A549 (cell line): ENCODE measurements around the gene MTG2. TPM values are rescaled to one million over a fixed set of nuclear protein-coding genes. Genes with fewer than 3 reads are reported as not detected.
A peak's percentile ranks its signal among the peaks of the same experiment; 100 is the strongest.

ENCODE experiments used
- ATAC-seq, 2 experiments: fragments of 200-7000 bp in 1 of 2; fragments of >200 bp in 1 of 2; cut with Nextera tagmentation in 1 of 2; cut with Tn5 transposase in 1 of 2; 3 replicates each; pipeline versions ENCODE4 v1.8.0 to v1.9.1; 2018 to 2020; ENCODE audit warnings: mild to moderate bottlenecking in 1 of 2, moderate library complexity in 1 of 2
- CTCF ChIA-PET: fragments of 300-600 bp; sonication (Branson Sonifier 250); formaldehyde crosslinking; extraction: SDS; loops from one replicate; lab custom pipeline; 2021; ENCODE audit warnings: antibody characterized with exemption, inconsistent platforms; lab: Yijun Ruan, JAX
- POLR2A ChIA-PET: fragments of 350-600 bp; formaldehyde crosslinking; extraction: SDS; loops from one replicate; lab custom pipeline; 2021; ENCODE audit warnings: antibody characterized with exemption, inconsistent platforms; lab: Yijun Ruan, JAX
- DNase-seq, 2 experiments: peaks; one replicate each; pipeline versions ENCODE4 v3.0.0 to v3.0.0-alpha.2; 2011 to 2016; ENCODE audit warnings: low read depth in 1 of 2, low spot score in 1 of 2
- FAIRE-seq: peaks from 2 replicates; lab custom pipeline; 2011; peaks lifted over from hg19 to GRCh38; lab: Jason Lieb, UNC
- H3K27ac ChIP-seq, 2 experiments: fragments of >200 bp; sonication (Bioruptor Twin); formaldehyde crosslinking; 3 replicates each; pipeline ENCODE4 v1.5.1; 2016 to 2017
- H3K4me1 ChIP-seq: fragments of >200 bp; sonication (Bioruptor Twin); formaldehyde crosslinking; 3 replicates; pipeline ENCODE4 v1.6.1; 2016
- H3K4me2 ChIP-seq: fragments of >200 bp; sonication (Bioruptor Twin); formaldehyde crosslinking; 3 replicates; pipeline ENCODE4 v1.6.1; 2016
- H3K4me3 ChIP-seq: fragments of >200 bp; sonication (Bioruptor Twin); formaldehyde crosslinking; 3 replicates; pipeline ENCODE4 v1.5.1; 2016
- H3K9me3 ChIP-seq: fragments of >200 bp; sonication (Bioruptor Twin); formaldehyde crosslinking; 3 replicates; pipeline ENCODE4 v1.6.1; 2016
- CBX8 ChIP-seq: fragments of 200-600 bp; sonication (generic); IDR thresholded peaks from 2 replicates; pipeline ENCODE4 v1.6.1; 2016
- CEBPB ChIP-seq, 2 experiments: fragments of >200 bp in 1 of 2; sonication (Bioruptor Twin) in 1 of 2; formaldehyde crosslinking in 1 of 2; IDR thresholded peaks; 2 replicates each; pipeline ENCODE4 v1.6.1; 2012 to 2016
- FOSB ChIP-seq: fragments of 250-450 bp; sonication (Bioruptor Pico); IDR thresholded peaks from 2 replicates; pipeline ENCODE4 v1.5.0; 2020; ENCODE audit warnings: mild to moderate bottlenecking, moderate library complexity
- FOSL2 ChIP-seq, 2 experiments: fragments of 450-650 bp in 1 of 2; fragments of >200 bp in 1 of 2; sonication (Bioruptor Twin) in 1 of 2; formaldehyde crosslinking; IDR thresholded peaks; 2 replicates each; pipeline versions ENCODE4 v1.5.0 to v1.6.1; 2016 to 2020; ENCODE audit warnings: mild to moderate bottlenecking in 1 of 2, moderate library complexity in 1 of 2
- HOXA7 ChIP-seq: fragments of 250-450 bp; sonication (Bioruptor Pico); IDR thresholded peaks from 2 replicates; pipeline ENCODE4 v1.5.0; 2020; ENCODE audit warnings: mild to moderate bottlenecking, moderate library complexity
- HOXB5 ChIP-seq: fragments of 250-450 bp; sonication (Bioruptor Pico); IDR thresholded peaks from 2 replicates; pipeline ENCODE4 v1.5.0; 2020; ENCODE audit warnings: mild to moderate bottlenecking, moderate library complexity
- JUN ChIP-seq, 2 experiments: fragments of >200 bp; sonication (Bioruptor Twin); formaldehyde crosslinking; IDR thresholded peaks; 2 replicates in 1 of 2; 3 replicates in 1 of 2; pipeline ENCODE4 v1.6.1; 2016 to 2017
- JUNB ChIP-seq: fragments of >200 bp; sonication (Bioruptor Twin); formaldehyde crosslinking; IDR thresholded peaks from 2 replicates; pipeline ENCODE4 v1.6.1; 2016
- MAZ ChIP-seq: fragments of 150-350 bp; IDR thresholded peaks from 2 replicates; pipeline ENCODE4 v1.6.1; 2014; ENCODE audit warnings: antibody characterized with exemption, low read depth, low read length, borderline replicate concordance
- NFE2L2 ChIP-seq: fragments of 150-350 bp; conservative IDR thresholded peaks from 2 replicates; pipeline ENCODE4 v1.6.1; 2014; ENCODE audit warnings: low read length
- PHF8 ChIP-seq: fragments of 200-600 bp; sonication (generic); IDR thresholded peaks from 2 replicates; pipeline ENCODE4 v1.6.1; 2016; ENCODE audit warnings: low read depth, mild to moderate bottlenecking, antibody characterized with exemption, moderate library complexity, borderline replicate concordance
- RAD21 ChIP-seq, 2 experiments: fragments of >200 bp in 1 of 2; sonication (Bioruptor Twin) in 1 of 2; formaldehyde crosslinking in 1 of 2; IDR thresholded peaks in 1 of 2; conservative IDR thresholded peaks in 1 of 2; 2 replicates in 1 of 2; 3 replicates in 1 of 2; pipeline ENCODE4 v1.6.1; 2012 to 2018; ENCODE audit warnings: inconsistent platforms in 1 of 2
- RARB ChIP-seq: fragments of 250-450 bp; sonication (Bioruptor Pico); IDR thresholded peaks from 2 replicates; pipeline ENCODE4 v1.8.0; 2021; ENCODE audit warnings: mild to moderate bottlenecking, moderate library complexity
- RCOR1 ChIP-seq: fragments of 150-350 bp; IDR thresholded peaks from 2 replicates; pipeline ENCODE4 v1.6.1; 2014; ENCODE audit warnings: antibody characterized with exemption, low read length, low read depth
- RNF2 ChIP-seq: fragments of 200-600 bp; sonication (generic); IDR thresholded peaks from 2 replicates; pipeline ENCODE4 v1.6.1; 2016; ENCODE audit warnings: low read depth, mild to moderate bottlenecking, antibody characterized with exemption, moderate library complexity, borderline replicate concordance
- SMC3 ChIP-seq: fragments of >200 bp; sonication (Bioruptor Twin); formaldehyde crosslinking; IDR thresholded peaks from 3 replicates; pipeline ENCODE4 v1.6.1; 2018; ENCODE audit warnings: inconsistent platforms
- SREBF2 ChIP-seq: fragments of 450-650 bp; IDR thresholded peaks from 2 replicates; pipeline ENCODE4 v1.6.1; 2014; ENCODE audit warnings: mild to moderate bottlenecking, moderate library complexity
- TFCP2L1 ChIP-seq: fragments of 250-450 bp; sonication (Bioruptor Pico); IDR thresholded peaks from 2 replicates; pipeline ENCODE4 v1.5.0; 2021; ENCODE audit warnings: mild to moderate bottlenecking
- TP53 ChIP-seq: fragments of 250-450 bp; sonication (Bioruptor Pico); IDR thresholded peaks from 2 replicates; pipeline ENCODE4 v1.5.0; 2021; ENCODE audit warnings: mild to moderate bottlenecking, moderate library complexity
- ZSCAN20 ChIP-seq: fragments of 250-450 bp; sonication (Bioruptor Pico); IDR thresholded peaks from 2 replicates; pipeline ENCODE4 v1.8.0; 2022; ENCODE audit warnings: mild to moderate bottlenecking, moderate library complexity
- WGBS: methylation state at CpG from one replicate; pipeline ENCODE4 v1.1.6; 2017; ENCODE audit errors: missing lambda C conversion rate; 5-methylcytosine and 5-hydroxymethylcytosine counted together
- polyA plus RNA-seq, 4 experiments: library from polyadenylated mRNA; depleted of rRNA in 3 of 4; stranded (reverse); fragments of >200 nt; fragmentation: RNase III in 1 of 4; extraction: RNeasy Plus Mini Kit Qiagen cat#74134 plus additional on column Dnase treatment in 1 of 4; gene quantifications; 2 replicates in 3 of 4; 3 replicates in 1 of 4; pipeline ENCODE4 v1.2.3, GENCODE V29; 2011 to 2017
- TF ChIP-seq, protein P1 (sequence below): fragments of 250-450 bp; sonication (Bioruptor Pico); IDR thresholded peaks from 2 replicates; pipeline ENCODE4 v1.5.0; 2020; ENCODE audit warnings: low read depth, mild to moderate bottlenecking, moderate library complexity
- TF ChIP-seq, protein P2 (sequence below): fragments of 250-450 bp; sonication (Bioruptor Pico); IDR thresholded peaks from 2 replicates; pipeline ENCODE4 v1.5.0; 2021; ENCODE audit warnings: mild to moderate bottlenecking, moderate library complexity, borderline replicate concordance
- TF ChIP-seq, protein P3 (sequence below): fragments of 150-350 bp; IDR thresholded peaks from 2 replicates; pipeline ENCODE4 v1.6.1; 2014; ENCODE audit warnings: low read depth, mild to moderate bottlenecking, low read length
- TF ChIP-seq, protein P4 (sequence below): IDR thresholded peaks from 2 replicates; pipeline ENCODE4 v1.6.1; 2012
- TF ChIP-seq, protein P5 (sequence below): IDR thresholded peaks from 2 replicates; pipeline ENCODE4 v1.6.1; 2012
- TF ChIP-seq, protein P6 (sequence below): fragments of >200 bp; sonication (Bioruptor Twin); formaldehyde crosslinking; IDR thresholded peaks from 2 replicates; pipeline ENCODE4 v1.6.1; 2016

Gene MTG2
- polyA plus RNA-seq, 2 of the 4 experiments (the other 2 are of a cell fraction) = 21.9 to 28.7 TPM

DNA sequence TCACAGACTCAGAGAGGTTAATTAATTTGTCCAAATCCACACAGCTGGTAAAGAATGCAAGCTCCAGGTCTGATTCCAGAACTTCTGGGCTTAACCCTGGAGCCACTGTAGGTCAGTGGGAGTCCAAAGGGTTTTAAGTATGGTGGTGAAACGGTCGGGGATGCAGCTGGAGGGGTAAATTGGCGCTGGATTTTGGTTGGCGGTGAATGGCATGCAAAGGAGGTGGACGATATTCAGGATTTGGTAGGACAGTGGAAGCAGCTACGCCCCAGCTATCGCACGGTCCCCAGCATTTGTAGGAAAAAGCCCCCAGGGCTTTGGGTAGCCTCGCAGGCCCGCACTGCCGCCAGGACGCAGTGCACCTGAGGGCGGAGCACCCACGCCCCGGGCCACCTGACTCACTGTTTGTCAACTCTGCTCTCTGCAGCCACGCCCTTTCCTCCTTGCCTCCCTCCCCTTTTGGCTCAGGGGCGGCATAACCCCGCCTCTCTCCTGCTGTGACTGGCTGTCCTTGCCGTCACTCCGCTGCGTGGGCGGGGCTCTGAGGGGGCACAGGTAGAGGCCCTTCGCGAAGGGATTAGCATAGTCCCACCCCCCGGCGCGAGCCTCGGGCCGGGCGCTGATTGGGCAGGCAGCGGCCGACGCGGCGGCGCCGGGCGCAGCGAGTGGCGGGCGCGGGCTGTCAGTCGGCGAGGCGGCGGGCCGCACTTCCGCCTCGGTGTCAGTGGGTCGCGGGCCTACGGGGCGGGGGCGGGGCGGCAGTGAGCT, 55.2 kb downstream of the MTG2 start, which contains the start of gene OSBPL2 (continued):
- TF ChIP-seq HOXB5 (CRISPR knock-in tag) (no peak), NFE2L2 (no peak), JUNB (no peak), MAZ (0 out of 2 replicates have a peak, but pooled peaks have one; percentile 33), SMC3 (no peak), FOSB (CRISPR knock-in tag) (no peak), CBX8 (no peak), SREBF2 (no peak), RARB (no peak), RAD21 (conservative IDR thresholded peaks at IDR 0.05 in 1 of 2, IDR thresholded peaks at IDR 0.05 in 1 of 2) (no peak), CEBPB (IDR thresholded peaks at IDR 0.05) (no peak), FOSL2 (IDR thresholded peaks at IDR 0.05) (no peak), FOSL2 (CRISPR knock-in tag; IDR thresholded peaks at IDR 0.05) (peak; percentile 66), TFCP2L1 (CRISPR knock-in tag) (no peak), RNF2 (no peak), ZSCAN20 (no peak)
- TF ChIP-seq, protein P1, sequence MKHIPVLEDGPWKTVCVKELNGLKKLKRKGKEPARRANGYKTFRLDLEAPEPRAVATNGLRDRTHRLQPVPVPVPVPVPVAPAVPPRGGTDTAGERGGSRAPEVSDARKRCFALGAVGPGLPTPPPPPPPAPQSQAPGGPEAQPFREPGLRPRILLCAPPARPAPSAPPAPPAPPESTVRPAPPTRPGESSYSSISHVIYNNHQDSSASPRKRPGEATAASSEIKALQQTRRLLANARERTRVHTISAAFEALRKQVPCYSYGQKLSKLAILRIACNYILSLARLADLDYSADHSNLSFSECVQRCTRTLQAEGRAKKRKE (CRISPR knock-in tag) = no peak
- TF ChIP-seq, protein P2, sequence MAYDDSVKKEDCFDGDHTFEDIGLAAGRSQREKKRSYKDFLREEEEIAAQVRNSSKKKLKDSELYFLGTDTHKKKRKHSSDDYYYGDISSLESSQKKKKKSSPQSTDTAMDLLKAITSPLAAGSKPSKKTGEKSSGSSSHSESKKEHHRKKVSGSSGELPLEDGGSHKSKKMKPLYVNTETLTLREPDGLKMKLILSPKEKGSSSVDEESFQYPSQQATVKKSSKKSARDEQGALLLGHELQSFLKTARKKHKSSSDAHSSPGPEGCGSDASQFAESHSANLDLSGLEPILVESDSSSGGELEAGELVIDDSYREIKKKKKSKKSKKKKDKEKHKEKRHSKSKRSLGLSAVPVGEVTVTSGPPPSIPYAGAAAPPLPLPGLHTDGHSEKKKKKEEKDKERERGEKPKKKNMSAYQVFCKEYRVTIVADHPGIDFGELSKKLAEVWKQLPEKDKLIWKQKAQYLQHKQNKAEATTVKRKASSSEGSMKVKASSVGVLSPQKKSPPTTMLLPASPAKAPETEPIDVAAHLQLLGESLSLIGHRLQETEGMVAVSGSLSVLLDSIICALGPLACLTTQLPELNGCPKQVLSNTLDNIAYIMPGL (CRISPR knock-in tag) = no peak
- TF ChIP-seq, protein P3, sequence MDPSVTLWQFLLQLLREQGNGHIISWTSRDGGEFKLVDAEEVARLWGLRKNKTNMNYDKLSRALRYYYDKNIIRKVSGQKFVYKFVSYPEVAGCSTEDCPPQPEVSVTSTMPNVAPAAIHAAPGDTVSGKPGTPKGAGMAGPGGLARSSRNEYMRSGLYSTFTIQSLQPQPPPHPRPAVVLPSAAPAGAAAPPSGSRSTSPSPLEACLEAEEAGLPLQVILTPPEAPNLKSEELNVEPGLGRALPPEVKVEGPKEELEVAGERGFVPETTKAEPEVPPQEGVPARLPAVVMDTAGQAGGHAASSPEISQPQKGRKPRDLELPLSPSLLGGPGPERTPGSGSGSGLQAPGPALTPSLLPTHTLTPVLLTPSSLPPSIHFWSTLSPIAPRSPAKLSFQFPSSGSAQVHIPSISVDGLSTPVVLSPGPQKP = no peak
- TF ChIP-seq, protein P4, sequence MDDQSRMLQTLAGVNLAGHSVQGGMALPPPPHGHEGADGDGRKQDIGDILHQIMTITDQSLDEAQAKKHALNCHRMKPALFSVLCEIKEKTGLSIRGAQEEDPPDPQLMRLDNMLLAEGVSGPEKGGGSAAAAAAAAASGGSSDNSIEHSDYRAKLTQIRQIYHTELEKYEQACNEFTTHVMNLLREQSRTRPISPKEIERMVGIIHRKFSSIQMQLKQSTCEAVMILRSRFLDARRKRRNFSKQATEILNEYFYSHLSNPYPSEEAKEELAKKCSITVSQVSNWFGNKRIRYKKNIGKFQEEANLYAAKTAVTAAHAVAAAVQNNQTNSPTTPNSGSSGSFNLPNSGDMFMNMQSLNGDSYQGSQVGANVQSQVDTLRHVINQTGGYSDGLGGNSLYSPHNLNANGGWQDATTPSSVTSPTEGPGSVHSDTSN = peak; percentile 97

DNA sequence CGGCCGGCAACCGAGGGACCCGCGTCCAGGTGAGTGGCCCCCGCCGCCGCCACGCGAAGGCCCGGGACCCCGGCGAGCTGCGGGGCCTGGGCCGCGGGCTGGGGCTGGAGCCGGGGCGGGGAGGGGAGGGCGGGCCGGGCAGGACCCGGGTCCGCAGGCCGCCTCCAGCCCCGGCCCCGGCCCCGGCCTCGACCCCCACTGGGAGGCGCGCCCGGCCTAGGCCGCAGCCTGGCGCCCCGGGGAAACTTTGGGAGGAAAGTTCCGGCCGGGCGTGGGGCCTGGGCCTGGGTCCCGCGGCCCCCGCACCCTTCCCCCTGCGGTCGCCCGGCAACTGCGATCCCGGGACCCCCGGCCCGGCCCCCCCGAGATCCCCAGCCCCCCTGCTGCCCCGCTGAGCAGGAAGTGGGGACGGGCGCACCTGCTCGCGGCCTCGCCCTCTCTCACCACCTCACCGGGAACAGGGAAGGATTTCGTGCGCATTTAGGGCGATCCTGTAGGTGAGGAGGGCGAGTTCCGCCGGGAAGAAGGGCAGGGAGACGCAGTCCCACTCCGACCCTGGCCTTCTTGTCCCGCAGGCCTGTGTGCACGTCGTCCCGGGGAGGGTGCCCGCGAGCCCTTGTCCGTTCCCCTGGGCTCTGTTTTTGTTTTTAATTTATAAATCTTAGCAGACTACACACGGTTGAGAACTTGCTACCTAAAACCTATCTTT, 55.9 kb downstream of the MTG2 start:
- FAIRE-seq (no peak), ATAC-seq (peak in 1 of 2 experiments; percentile 48; a peak in 3 of 6 replicates), DNase-seq (no peak)
- 3% methylated on average over 16 of the region's 70 CpGs for WGBS
- H3K4me1 ChIP-seq = peaks cover 8% of the 10 kb centered on the region; the same call in 1 of the 3 replicates
- peak overlapping the region; percentile 81 to 93 for H3K27ac ChIP-seq
- peak overlapping the region; percentile 98 for H3K4me3 ChIP-seq
- H3K9me3 ChIP-seq = no peaks in the 10 kb centered on the region
- CTCF ChIA-PET = interaction anchor here (1.2 kb wide), 1 partner anchor 130 kb away, joined by 3 read pairs; no protein-coding TSS in a partner anchor
- TF ChIP-seq, protein P5, sequence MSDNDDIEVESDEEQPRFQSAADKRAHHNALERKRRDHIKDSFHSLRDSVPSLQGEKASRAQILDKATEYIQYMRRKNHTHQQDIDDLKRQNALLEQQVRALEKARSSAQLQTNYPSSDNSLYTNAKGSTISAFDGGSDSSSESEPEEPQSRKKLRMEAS = no peak
- TF ChIP-seq HOXA7 (CRISPR knock-in tag) (no peak), RCOR1 (no peak), JUNB (no peak), PHF8 (0 out of 2 replicates have a peak, but pooled peaks have one; percentile 28), TP53 (no peak), JUN (IDR thresholded peaks at IDR 0.05) (peak in 1 of 2 experiments; percentile 48; a peak in 1 of 5 replicates)
- TF ChIP-seq, protein P6, sequence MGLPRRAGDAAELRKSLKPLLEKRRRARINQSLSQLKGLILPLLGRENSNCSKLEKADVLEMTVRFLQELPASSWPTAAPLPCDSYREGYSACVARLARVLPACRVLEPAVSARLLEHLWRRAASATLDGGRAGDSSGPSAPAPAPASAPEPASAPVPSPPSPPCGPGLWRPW = no peak
- TF ChIP-seq, all 56 proteins: peak for 2
- peak overlapping the region; percentile 99 for H3K4me2 ChIP-seq
- POLR2A ChIA-PET = interaction anchor here (1.1 kb wide), 1 partner anchor 62 kb away, joined by 3 read pairs; no protein-coding TSS in a partner anchor
